GM19240 (cell line): ENCODE results near the gene EIF4E2.
A peak's percentile ranks its signal among the peaks of the same experiment; 100 is the strongest.
"Not testable (repeated sequence)": the region's sequence is repeated elsewhere in the genome, so short reads cannot be mapped to it uniquely, and the experiment has no call there.

Experiments used
- DNase-seq: peaks from one replicate; pipeline ENCODE4 v3.0.0; 2011; ENCODE audit warnings: low spot score; ENCODE audit not compliant: insufficient read length

Gene EIF4E2

GRCh38 chr2:232521959-232522622, 28.4 kb upstream of the EIF4E2 start:
- peak; percentile 61 for DNase-seq

- DNase-seq = no peak
Measured at GRCh38 chr2:232522623-232523401, 27.7 kb upstream of the EIF4E2 start.

- DNase-seq = no peak
Measured at GRCh38 chr2:232523402-232523681, 27.1 kb upstream of the EIF4E2 start.

GRCh38 chr2:232523682-232524597, 26.5 kb upstream of the EIF4E2 start:
- no peak for DNase-seq

GRCh38 chr2:232524771-232525170, 25.7 kb upstream of the EIF4E2 start:
- no peak for DNase-seq

- no peak for DNase-seq
Measured at GRCh38 chr2:232525199-232525598, 25.3 kb upstream of the EIF4E2 start.

GRCh38 chr2:232525791-232526371, 24.6 kb upstream of the EIF4E2 start, which contains the start of gene CHRND:
CHRND (plus strand) TSS chr2:232526160; CDS start chr2:232526216, 56 bp downstream.
- DNase-seq = no peak

- DNase-seq = no peak
Measured at GRCh38 chr2:232526372-232526941, 24.0 kb upstream of the EIF4E2 start.

GRCh38 chr2:232527905-232528470, 22.5 kb upstream of the EIF4E2 start:
- no peak for DNase-seq

GRCh38 chr2:232528746-232529460, 21.6 kb upstream of the EIF4E2 start:
- no peak for DNase-seq

- no peak for DNase-seq
Measured at GRCh38 chr2:232529806-232530547, 20.5 kb upstream of the EIF4E2 start.

- no peak for DNase-seq
Measured at GRCh38 chr2:232530626-232531260, 19.7 kb upstream of the EIF4E2 start.

- no peak for DNase-seq
Measured at GRCh38 chr2:232532419-232532818, 18.1 kb upstream of the EIF4E2 start.

- not testable (repeated sequence) for DNase-seq
Measured at GRCh38 chr2:232532821-232533220, 17.7 kb upstream of the EIF4E2 start.

- no peak for DNase-seq
Measured at GRCh38 chr2:232533944-232534710, 16.4 kb upstream of the EIF4E2 start.

- DNase-seq = no peak
Measured at GRCh38 chr2:232534940-232535651, 15.4 kb upstream of the EIF4E2 start.

GRCh38 chr2:232535761-232536530, 14.5 kb upstream of the EIF4E2 start:
- no peak for DNase-seq
